Measurements from ENCODE around the gene ZNF2. TPM values are rescaled to one million over a fixed set of nuclear protein-coding genes. Genes with fewer than 3 reads are reported as not detected.

Gene ZNF2
- total RNA-seq, 1 experiment from 2014 or later = 5.6 TPM

DNA sequence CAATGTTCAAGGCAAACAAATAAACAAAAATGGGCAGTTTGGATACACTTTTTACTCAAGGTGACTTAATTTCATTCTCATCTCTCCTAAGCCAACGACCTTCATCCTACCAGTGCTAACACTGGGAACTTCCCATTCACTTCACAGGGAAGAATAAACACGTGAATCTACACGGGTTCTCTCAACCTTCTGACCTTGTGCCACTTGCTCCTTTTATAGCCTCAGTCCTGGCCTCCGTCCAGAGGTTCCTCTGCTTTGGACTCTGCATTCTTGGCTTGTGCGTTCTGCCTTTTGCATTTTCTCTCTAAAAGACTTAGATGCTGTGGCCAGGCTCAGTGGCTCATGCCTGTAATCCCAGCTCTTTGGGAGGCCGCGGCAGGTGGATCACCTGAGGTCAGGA is 13.8 kb downstream of the ZNF2 start:
- TF ChIP-seq, protein P1, sequence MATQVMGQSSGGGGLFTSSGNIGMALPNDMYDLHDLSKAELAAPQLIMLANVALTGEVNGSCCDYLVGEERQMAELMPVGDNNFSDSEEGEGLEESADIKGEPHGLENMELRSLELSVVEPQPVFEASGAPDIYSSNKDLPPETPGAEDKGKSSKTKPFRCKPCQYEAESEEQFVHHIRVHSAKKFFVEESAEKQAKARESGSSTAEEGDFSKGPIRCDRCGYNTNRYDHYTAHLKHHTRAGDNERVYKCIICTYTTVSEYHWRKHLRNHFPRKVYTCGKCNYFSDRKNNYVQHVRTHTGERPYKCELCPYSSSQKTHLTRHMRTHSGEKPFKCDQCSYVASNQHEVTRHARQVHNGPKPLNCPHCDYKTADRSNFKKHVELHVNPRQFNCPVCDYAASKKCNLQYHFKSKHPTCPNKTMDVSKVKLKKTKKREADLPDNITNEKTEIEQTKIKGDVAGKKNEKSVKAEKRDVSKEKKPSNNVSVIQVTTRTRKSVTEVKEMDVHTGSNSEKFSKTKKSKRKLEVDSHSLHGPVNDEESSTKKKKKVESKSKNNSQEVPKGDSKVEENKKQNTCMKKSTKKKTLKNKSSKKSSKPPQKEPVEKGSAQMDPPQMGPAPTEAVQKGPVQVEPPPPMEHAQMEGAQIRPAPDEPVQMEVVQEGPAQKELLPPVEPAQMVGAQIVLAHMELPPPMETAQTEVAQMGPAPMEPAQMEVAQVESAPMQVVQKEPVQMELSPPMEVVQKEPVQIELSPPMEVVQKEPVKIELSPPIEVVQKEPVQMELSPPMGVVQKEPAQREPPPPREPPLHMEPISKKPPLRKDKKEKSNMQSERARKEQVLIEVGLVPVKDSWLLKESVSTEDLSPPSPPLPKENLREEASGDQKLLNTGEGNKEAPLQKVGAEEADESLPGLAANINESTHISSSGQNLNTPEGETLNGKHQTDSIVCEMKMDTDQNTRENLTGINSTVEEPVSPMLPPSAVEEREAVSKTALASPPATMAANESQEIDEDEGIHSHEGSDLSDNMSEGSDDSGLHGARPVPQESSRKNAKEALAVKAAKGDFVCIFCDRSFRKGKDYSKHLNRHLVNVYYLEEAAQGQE (IDR thresholded peaks at IDR 0.05; ENCODE audit: insufficient read depth in 1 of 2, low read depth in 2 of 2, low read length in 1 of 2) = no peak
- no peak for TF ChIP-seq POLR2AphosphoS5 (IDR thresholded peaks at IDR 0.05; ENCODE audit: low read depth, low read length)
- intact Hi-C loops (cut with micrococcal nuclease; ENCODE audit: unreplicated experiment) (no loop called here), in situ Hi-C loops (cut with HindIII; ENCODE audit: low pct_unique_long_range_greater_than_20kb, low sequenced_read_pairs) (no loop called here)
- Histone ChIP-seq H3K4me3 (ENCODE audit: low read depth in 2 of 2, low read length in 2 of 2) (no peak overlapping the region), H3K4me1 (ENCODE audit: control insufficient read depth, insufficient read depth, low read length) (no peaks in the 10 kb centered on the region), H3K27ac (ENCODE audit: low read length) (no peak overlapping the region), H3K36me3 (ENCODE audit: control insufficient read depth, insufficient read depth, low read length) (no peaks in the 10 kb centered on the region; the same call in 1 of the 2 replicates), H3K27me3 (ENCODE audit: control insufficient read depth, insufficient read depth, low read length) (no peaks in the 10 kb centered on the region), H3K9me3 (ENCODE audit: control insufficient read depth, insufficient read depth, low read depth, low read length) (peaks cover 6% of the 10 kb centered on the region; the same call in 1 of the 2 replicates)
- ChIA-PET POLR2A (interaction anchor here (0.7 kb wide), 1 partner anchor 1583 kb away, joined by 7 read pairs; no protein-coding TSS in a partner anchor), CTCF (no interaction called here)
- no peak for ATAC-seq
- no TSS peak for BruUV-seq (replicated peaks)
- DNase-seq (ENCODE audit: low read depth, low spot score) = no peak

DNA sequence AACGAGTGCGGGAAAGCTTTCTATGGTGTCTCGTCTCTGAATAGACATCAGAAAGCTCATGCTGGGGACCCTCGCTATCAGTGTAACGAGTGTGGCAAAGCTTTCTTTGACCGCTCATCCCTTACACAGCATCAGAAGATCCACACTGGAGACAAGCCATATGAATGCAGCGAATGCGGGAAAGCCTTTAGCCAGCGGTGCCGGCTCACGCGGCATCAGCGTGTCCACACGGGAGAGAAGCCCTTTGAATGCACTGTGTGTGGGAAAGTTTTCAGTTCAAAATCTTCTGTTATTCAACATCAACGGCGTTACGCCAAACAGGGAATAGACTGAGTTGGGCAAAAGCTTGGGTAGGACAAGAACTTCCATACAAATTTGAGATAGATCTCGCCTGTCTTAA is 16.2 kb downstream of the ZNF2 start:
- CTCF ChIA-PET = no interaction called here
- no peak for DNase-seq (ENCODE audit: low read depth, low spot score)
- in situ Hi-C loops (cut with HindIII; ENCODE audit: low pct_unique_long_range_greater_than_20kb, low sequenced_read_pairs) = no loop called here

More for the DNA sequence above, 16.2 kb downstream of the ZNF2 start:
- H3K27me3 ChIP-seq (ENCODE audit: control insufficient read depth, insufficient read depth, low read length) = no peaks in the 10 kb centered on the region
- TF ChIP-seq, protein P2, sequence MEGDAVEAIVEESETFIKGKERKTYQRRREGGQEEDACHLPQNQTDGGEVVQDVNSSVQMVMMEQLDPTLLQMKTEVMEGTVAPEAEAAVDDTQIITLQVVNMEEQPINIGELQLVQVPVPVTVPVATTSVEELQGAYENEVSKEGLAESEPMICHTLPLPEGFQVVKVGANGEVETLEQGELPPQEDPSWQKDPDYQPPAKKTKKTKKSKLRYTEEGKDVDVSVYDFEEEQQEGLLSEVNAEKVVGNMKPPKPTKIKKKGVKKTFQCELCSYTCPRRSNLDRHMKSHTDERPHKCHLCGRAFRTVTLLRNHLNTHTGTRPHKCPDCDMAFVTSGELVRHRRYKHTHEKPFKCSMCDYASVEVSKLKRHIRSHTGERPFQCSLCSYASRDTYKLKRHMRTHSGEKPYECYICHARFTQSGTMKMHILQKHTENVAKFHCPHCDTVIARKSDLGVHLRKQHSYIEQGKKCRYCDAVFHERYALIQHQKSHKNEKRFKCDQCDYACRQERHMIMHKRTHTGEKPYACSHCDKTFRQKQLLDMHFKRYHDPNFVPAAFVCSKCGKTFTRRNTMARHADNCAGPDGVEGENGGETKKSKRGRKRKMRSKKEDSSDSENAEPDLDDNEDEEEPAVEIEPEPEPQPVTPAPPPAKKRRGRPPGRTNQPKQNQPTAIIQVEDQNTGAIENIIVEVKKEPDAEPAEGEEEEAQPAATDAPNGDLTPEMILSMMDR (IDR thresholded peaks at IDR 0.05) = no peak
- TF ChIP-seq SIN3A (IDR thresholded peaks at IDR 0.05; ENCODE audit: borderline replicate concordance, insufficient read depth, low read depth, low read length) (no peak), POLR2AphosphoS5 (IDR thresholded peaks at IDR 0.05; ENCODE audit: low read depth, low read length) (no peak), TCF7L2 (IDR thresholded peaks at IDR 0.05; ENCODE audit: low read depth, low read length) (no peak)
- TF ChIP-seq, protein P1 (IDR thresholded peaks at IDR 0.05; ENCODE audit: insufficient read depth in 1 of 2, low read depth in 2 of 2, low read length in 1 of 2) = no peak
- H3K27ac ChIP-seq (ENCODE audit: low read length) = no peak overlapping the region
- intact Hi-C loops (cut with micrococcal nuclease; ENCODE audit: unreplicated experiment) = no loop called here
- H3K4me1 ChIP-seq (ENCODE audit: control insufficient read depth, insufficient read depth, low read length) = no peaks in the 10 kb centered on the region
- H3K36me3 ChIP-seq (ENCODE audit: control insufficient read depth, insufficient read depth, low read length) = no peaks in the 10 kb centered on the region; the same call in 1 of the 2 replicates
- no TSS peak for BruUV-seq (replicated peaks)
- ATAC-seq = no peak
- peaks cover 6% of the 10 kb centered on the region; the same call in 1 of the 2 replicates for H3K9me3 ChIP-seq (ENCODE audit: control insufficient read depth, insufficient read depth, low read depth, low read length)
- POLR2A ChIA-PET = no interaction called here
- H3K4me3 ChIP-seq (ENCODE audit: low read depth in 2 of 2, low read length in 2 of 2) = no peak overlapping the region
